Hepatic stellate cell (primary cell): Measurements from ENCODE around the gene PLXNA2.

Experiments
- DNase-seq: peaks from one replicate; pipeline ENCODE4 v3.0.0; 2011; ENCODE audit warnings: low spot score

PLXNA2 gene, protein sequence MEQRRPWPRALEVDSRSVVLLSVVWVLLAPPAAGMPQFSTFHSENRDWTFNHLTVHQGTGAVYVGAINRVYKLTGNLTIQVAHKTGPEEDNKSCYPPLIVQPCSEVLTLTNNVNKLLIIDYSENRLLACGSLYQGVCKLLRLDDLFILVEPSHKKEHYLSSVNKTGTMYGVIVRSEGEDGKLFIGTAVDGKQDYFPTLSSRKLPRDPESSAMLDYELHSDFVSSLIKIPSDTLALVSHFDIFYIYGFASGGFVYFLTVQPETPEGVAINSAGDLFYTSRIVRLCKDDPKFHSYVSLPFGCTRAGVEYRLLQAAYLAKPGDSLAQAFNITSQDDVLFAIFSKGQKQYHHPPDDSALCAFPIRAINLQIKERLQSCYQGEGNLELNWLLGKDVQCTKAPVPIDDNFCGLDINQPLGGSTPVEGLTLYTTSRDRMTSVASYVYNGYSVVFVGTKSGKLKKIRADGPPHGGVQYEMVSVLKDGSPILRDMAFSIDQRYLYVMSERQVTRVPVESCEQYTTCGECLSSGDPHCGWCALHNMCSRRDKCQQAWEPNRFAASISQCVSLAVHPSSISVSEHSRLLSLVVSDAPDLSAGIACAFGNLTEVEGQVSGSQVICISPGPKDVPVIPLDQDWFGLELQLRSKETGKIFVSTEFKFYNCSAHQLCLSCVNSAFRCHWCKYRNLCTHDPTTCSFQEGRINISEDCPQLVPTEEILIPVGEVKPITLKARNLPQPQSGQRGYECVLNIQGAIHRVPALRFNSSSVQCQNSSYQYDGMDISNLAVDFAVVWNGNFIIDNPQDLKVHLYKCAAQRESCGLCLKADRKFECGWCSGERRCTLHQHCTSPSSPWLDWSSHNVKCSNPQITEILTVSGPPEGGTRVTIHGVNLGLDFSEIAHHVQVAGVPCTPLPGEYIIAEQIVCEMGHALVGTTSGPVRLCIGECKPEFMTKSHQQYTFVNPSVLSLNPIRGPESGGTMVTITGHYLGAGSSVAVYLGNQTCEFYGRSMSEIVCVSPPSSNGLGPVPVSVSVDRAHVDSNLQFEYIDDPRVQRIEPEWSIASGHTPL (N-terminal part only)

DNA sequence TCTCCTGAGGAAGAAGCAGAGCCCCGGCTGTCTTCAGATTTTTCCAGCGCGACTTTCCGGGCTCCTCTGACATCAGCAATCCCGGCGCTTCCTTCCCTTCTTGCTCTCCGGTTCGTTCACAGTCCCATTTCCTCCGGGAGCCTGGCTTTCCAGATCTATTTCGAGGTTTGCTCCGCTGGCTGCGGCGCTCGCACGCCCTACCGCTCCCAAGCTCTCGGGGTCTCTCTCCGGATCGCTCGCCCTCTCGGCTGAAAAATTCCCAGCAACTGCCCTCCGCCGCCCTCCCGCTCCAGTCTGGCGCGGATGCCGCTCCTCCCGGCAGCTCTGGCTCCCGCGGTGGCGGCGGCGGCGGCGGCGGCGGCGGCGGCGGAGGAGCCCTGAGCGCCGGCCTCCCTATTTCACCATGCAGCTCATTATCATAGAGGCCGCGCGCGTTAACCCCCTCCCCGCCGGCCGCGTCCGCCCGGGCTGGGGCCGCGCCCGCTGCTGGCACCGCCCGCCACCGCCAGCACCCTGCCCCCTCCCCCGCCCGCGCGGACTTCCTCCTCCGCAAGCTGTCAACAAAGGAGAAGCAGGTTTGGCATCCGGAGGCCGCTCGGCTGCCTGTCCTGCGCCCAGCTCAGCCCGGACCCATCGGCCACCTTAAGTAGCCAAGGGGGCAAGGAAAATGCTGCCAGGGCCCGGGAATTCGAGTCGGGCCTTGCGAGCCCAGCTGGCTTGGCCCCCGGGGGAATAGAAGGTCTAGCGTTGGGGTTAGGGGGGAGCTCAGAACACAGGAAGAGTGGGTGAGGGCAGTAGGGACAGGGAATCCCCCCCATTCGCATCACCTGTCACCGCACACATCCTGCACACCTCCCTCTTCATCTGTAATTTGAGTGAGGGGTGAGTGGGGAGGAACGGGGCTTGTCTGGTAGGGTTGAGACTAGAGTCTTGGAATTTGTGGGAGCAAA is at the start of gene PLXNA2:
TSS of gene PLXNA2 (minus strand) at position 418 of the 950 bp plus-strand sequence. CDS start 26,462 bp downstream, outside the sequence.
- DNase-seq = peak; percentile 67

DNA sequence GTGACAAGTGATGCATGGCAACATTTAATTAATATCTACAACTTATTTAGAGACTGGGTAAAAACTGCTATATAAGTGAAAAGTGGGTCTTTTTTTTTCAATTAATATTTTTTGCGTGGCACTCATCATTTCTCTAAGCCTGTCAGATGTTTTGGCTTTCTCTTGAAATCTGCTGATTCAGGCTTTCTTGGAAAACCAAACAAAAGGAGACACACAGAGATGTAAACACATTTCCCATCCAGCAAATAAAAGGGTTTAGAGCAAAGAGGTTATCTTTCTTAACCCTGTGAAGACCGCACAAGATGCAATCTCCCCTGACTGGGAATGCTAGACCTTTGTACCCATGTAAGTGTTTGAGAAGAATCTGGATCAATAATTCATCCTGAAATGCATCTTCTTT is 48.7 kb upstream of the PLXNA2 start:
- no peak for DNase-seq

GRCh38 chr1:208291923-208292711 is 47.9 kb upstream of the PLXNA2 start:
- no peak for DNase-seq

GRCh38 chr1:208291129-208291528 is 46.9 kb upstream of the PLXNA2 start:
- DNase-seq = no peak

DNA sequence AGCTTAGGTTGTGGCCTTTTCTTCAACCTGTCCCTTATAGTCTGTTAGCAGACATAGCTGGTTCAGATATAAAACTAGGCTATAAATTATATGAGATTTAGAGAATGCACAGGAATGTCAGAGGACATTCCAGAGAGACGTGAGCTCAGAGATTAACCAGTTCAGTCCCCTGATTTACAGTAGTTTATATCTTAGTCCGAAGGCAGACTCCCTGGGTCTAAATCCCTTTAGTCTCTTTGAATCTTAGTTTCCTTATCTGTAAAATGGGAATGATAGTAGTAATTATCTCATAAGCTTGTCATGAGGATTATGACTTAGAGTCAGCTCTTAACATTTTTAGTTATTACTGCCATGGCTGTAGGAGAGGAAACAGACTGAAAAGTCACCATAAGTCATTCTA is 45.5 kb upstream of the PLXNA2 start:
- DNase-seq = no peak

DNA sequence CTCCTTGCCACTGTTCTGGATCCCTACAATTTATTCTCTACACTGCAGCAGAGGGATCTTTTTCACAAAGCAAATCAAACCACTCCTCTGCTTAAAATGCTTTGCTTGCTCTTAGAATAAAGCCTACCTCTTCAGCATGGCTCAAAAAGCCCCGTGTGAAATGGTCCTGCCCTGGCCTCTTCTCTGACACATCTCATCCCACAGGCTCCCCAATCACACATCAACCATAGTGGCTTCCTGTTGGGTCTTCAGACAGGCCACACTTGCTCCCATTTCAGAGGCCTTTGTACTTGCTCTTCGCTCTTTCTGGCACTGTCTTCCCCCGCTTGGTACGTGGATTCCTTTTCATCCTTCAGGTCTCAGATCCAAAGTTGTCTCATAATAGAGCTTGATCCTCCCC is 44.3 kb upstream of the PLXNA2 start:
- no peak for DNase-seq

GRCh38 chr1:208280681-208281450 is 36.7 kb upstream of the PLXNA2 start:
- DNase-seq = no peak

- DNase-seq = no peak
Observed at GRCh38 chr1:208279826-208280588, 35.8 kb upstream of the PLXNA2 start.

DNA sequence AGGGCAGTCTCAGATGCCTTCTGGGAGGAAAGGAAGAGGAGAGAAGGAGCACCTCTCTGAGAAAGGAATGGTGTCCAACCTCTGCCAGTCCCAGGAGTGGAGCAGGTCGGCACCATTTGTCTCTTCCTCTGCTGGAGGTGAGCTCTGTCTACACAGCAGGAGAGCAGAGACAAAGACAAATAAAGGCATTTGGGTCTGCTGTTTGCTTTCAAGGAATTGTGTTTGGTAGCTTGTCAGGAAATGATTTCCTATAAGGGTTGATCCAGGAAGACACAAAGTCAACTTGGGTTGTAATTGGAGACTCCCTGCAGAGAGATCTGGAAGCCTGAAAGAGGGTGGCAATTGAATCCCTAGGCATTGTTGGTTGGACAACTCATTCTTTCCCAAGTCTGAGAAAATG is 34.5 kb upstream of the PLXNA2 start:
- no peak for DNase-seq

GRCh38 chr1:208276757-208277435 is 32.7 kb upstream of the PLXNA2 start:
- DNase-seq = no peak

GRCh38 chr1:208275083-208275482 is 30.9 kb upstream of the PLXNA2 start:
- no peak for DNase-seq

GRCh38 chr1:208273386-208274017 is 29.3 kb upstream of the PLXNA2 start:
- DNase-seq = no peak

DNA sequence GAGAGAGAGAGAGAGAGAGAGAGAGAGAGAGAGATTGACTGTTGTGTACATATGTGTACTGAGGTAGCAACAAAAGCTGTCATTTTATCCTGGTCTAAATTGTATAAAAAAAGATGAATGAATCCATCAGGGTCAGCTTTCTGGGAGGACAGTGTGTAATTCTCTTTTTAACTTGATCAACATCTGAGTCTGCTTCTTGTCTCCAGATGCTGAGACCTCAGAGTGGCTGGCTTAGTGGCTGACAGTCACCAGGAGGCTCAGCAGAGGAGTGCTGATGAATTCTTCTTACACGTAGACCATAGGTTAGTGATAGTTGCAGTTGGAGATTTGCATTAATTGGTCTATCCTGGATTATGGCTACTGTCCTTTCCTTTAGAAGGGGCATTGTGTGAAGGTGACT is 28.5 kb upstream of the PLXNA2 start:
- DNase-seq = no peak

DNA sequence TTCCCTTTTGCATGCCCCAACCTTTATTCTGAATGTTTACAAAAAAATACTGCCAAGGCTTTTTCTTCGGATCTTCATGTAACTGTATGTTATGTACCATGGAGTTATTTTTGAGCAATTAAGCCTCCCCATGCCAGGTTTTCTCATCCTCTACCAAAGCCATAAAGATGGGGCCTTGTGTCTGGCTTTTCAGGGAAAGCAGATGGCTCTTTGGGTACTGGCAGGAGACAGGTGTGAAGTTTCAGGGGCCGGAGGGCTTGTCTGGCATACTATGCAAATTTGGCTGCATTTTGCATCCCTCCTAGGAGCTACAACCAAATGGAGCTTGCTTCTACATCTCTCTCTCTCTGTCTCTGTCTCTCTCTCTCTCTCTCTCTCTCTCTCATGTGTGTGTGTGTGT is 28.1 kb upstream of the PLXNA2 start:
- DNase-seq = no peak

- DNase-seq = no peak
Observed at GRCh38 chr1:208271236-208271635, 27.1 kb upstream of the PLXNA2 start.

DNA sequence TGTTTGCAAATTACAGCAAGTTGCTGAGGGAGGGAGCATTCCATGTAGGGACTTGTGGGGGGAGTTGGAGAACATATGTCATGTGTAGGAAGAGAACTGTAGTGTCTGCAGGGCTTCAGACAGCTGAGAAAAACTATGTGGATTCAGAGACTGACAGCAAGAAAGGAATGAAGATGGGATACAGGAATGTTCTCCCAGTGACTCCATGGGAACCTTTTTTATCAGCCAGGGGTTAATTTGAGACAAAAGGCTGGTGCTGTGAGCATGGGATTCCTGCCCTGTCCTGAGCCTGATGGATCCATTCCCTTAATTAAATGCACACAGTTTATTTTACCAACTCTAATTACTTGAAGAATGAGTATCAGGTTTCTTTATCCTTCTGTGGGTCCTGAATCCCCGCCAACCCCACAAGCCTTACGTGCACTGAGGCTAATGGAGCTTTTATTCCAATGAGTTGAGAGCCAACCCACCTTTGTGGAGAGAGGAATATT is 26.5 kb upstream of the PLXNA2 start:
- no peak for DNase-seq

DNA sequence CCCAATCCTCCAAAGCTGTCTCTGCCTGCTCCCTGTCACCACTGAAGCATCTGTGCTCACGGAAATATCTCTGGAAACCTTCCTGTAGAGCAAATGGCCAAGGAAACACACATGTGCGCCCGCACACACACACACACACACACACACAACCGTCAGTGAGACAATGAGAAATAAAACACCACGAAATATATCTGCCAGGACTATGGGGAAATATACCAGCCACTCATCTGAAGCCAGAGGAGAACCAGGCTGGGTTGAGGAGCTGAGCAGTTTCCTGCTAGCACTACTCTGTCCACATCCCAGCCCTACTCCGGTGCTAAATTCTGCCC is 25.1 kb upstream of the PLXNA2 start:
- DNase-seq = no peak
